ENCODE measurements around the gene ATG9B. TPM values are rescaled to one million over a fixed set of nuclear protein-coding genes. Genes with fewer than 3 reads are reported as not detected.

The ATG9B gene
- polyA plus RNA-seq, 10 donors: 0.45 to 2.0 (median 1.1) TPM

DNA sequence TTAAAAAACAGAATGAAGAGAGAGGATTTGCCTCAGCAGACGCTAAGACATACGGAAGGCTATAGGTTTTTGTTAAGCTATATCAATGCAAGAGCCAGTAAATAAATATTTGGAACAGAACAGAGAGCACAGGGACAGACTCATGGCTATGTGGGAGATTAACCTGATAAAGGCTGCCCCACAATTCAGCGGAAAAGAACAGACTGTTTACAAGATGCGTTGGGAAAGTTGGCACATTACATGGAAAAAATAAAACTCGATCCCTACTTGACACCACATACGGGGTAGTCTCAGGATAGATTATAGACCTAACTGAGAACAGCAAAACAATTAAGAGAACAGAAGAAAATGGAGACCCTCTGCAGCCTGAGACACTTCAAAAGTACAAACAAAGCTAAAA lies 56.9 kb downstream of the ATG9B start:
- no peak for DNase-seq

DNA sequence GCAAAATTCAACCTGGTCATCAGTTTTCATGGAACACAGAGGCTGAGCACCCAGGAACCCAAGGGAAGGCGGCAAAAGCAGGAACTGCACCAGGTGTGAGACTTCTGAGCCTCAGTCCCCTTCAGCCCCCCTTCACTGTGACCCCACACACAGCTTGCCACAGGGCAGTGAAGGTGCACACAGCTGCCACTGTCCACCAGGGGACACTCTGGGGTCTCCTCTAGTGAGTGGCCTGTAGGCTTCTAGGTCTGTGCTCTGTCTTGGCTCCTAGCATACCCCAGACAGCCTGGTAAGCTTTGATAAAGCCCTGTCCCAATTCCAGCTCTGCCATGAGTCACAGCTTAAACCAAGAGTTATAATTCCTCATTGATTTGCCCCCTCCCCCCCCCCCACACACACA lies 58.3 kb downstream of the ATG9B start:
- DNase-seq: no peak

DNA sequence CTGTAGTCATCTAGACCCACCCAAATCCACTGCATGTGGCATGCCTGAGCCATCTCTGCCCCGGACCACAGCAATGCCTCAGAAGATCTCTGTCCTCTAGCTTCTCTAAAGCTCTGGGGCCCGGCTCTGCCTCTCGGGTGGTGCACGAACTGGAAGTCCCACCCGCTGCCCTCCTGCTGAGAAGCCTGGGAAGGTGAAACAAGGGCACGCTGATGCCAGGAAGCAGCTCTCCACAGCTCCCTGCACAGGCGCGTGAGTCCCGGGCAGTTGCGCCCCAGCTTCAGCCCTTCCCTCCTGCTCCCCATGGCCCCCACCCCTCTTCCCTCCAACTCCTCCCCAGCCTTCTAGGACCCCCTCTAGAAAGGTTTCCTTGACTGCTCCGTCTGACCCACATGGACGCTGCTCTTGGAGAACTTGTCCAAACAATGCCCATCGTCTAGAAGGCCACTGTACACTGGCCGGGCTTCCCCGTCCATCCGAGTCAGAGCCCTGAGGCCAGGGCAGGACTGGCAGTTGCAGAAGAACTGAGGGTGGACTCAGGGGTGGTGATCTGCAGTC lies 58.9 kb downstream of the ATG9B start:
- DNase-seq: no peak

Other genes starting within 250 kb of the ATG9B start
- 10 to 100 TPM in 9 of 10 donors, 1 to 10 TPM in 1; 5.7 to 19.3 (median 14.5) TPM for gene TMEM176B, start 224.1 kb downstream of the ATG9B start, polyA plus RNA-seq (ENCODE audit: insufficient read length in 10 of 10)
- 10 to 100 TPM in 7 of 10 donors, 1 to 10 TPM in 3; 8.8 to 21.4 (median 12.6) TPM for gene TMEM176A, start 223.7 kb downstream of the ATG9B start, polyA plus RNA-seq (ENCODE audit: insufficient read length in 10 of 10)
- under 1 TPM in 5 of 10 donors, not detected in 5; 0.09 to 0.78 (median 0.22) TPM for gene AOC1, start 172.0 kb downstream of the ATG9B start, polyA plus RNA-seq (ENCODE audit: insufficient read length in 10 of 10)
- 10 to 100 TPM; 10.6 to 19.5 (median 16.0) TPM for gene KCNH2, start 46.2 kb downstream of the ATG9B start, polyA plus RNA-seq (ENCODE audit: insufficient read length in 10 of 10)
- 1 to 10 TPM; 4.1 to 9.4 (median 6.6) TPM for gene NOS3, start 33.5 kb downstream of the ATG9B start, polyA plus RNA-seq (ENCODE audit: insufficient read length in 10 of 10)
- gene ABCB8, start 4.0 kb upstream of the ATG9B start, polyA plus RNA-seq (ENCODE audit: insufficient read length in 10 of 10): 10 to 100 TPM; 12.9 to 34.9 (median 17.6) TPM
- gene ASIC3, start 24.0 kb upstream of the ATG9B start, polyA plus RNA-seq (ENCODE audit: insufficient read length in 10 of 10): 1 to 10 TPM; 2.1 to 6.4 (median 4.3) TPM
- gene CDK5, start 33.4 kb upstream of the ATG9B start, polyA plus RNA-seq (ENCODE audit: insufficient read length in 10 of 10): 10 to 100 TPM in 4 of 10 donors, 1 to 10 TPM in 6; 5.4 to 11.2 (median 9.4) TPM
- gene SLC4A2, start 35.1 kb upstream of the ATG9B start, polyA plus RNA-seq (ENCODE audit: insufficient read length in 10 of 10): 10 to 100 TPM; 43.2 to 57.6 (median 53.7) TPM
- 10 to 100 TPM; 45.2 to 83.3 (median 64.0) TPM for gene FASTK, start 56.3 kb upstream of the ATG9B start, polyA plus RNA-seq (ENCODE audit: insufficient read length in 10 of 10)
- gene TMUB1, start 59.0 kb upstream of the ATG9B start, polyA plus RNA-seq (ENCODE audit: insufficient read length in 10 of 10): 10 to 100 TPM; 25.3 to 43.1 (median 29.8) TPM
- gene AGAP3, start 62.0 kb upstream of the ATG9B start, polyA plus RNA-seq (ENCODE audit: insufficient read length in 10 of 10): 10 to 100 TPM; 53.5 to 84.1 (median 67.8) TPM
- 1 to 10 TPM in 6 of 10 donors, under 1 TPM in 4; 0.66 to 3.3 (median 1.3) TPM for gene GBX1, start 143.2 kb upstream of the ATG9B start, polyA plus RNA-seq (ENCODE audit: insufficient read length in 10 of 10)
- gene ASB10, start 162.8 kb upstream of the ATG9B start, polyA plus RNA-seq (ENCODE audit: insufficient read length in 10 of 10): 1 to 10 TPM; 1.0 to 4.5 (median 3.0) TPM
- not detected for gene H2BK1, start 186.0 kb upstream of the ATG9B start, polyA plus RNA-seq (ENCODE audit: insufficient read length in 10 of 10)
- gene ABCF2, start 202.7 kb upstream of the ATG9B start, polyA plus RNA-seq (ENCODE audit: insufficient read length in 10 of 10): 10 to 100 TPM; 13.2 to 23.8 (median 18.1) TPM
- gene CHPF2, start 208.0 kb upstream of the ATG9B start, polyA plus RNA-seq (ENCODE audit: insufficient read length in 10 of 10): 10 to 100 TPM; 16.6 to 29.8 (median 22.4) TPM
- gene SMARCD3, start 224.2 kb upstream of the ATG9B start, polyA plus RNA-seq (ENCODE audit: insufficient read length in 10 of 10): 100 to 1,000 TPM in 9 of 10 donors, 10 to 100 TPM in 1; 96.8 to 165 (median 135) TPM